Measurements from ENCODE around the gene VRTN.

GRCh38 chr14:74407021-74407800, 58.9 kb downstream of the VRTN start:
- TF ChIP-seq, protein P1, sequence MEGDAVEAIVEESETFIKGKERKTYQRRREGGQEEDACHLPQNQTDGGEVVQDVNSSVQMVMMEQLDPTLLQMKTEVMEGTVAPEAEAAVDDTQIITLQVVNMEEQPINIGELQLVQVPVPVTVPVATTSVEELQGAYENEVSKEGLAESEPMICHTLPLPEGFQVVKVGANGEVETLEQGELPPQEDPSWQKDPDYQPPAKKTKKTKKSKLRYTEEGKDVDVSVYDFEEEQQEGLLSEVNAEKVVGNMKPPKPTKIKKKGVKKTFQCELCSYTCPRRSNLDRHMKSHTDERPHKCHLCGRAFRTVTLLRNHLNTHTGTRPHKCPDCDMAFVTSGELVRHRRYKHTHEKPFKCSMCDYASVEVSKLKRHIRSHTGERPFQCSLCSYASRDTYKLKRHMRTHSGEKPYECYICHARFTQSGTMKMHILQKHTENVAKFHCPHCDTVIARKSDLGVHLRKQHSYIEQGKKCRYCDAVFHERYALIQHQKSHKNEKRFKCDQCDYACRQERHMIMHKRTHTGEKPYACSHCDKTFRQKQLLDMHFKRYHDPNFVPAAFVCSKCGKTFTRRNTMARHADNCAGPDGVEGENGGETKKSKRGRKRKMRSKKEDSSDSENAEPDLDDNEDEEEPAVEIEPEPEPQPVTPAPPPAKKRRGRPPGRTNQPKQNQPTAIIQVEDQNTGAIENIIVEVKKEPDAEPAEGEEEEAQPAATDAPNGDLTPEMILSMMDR (IDR thresholded peaks at IDR 0.05) = no peak
- TF ChIP-seq EP300 (IDR thresholded peaks at IDR 0.05) = no peak

Measured in ovary (tissue), 3 donors.